Panc1 (cell line): Measurements from ENCODE around the gene EFR3B. TPM values are rescaled to one million over a fixed set of nuclear protein-coding genes. Genes with fewer than 3 reads are reported as not detected.

Experiments used
- ATAC-seq: fragments of 200-7000 bp; cut with Tn5 transposase; 2 replicates; pipeline ENCODE4 v1.9.1; 2020; ENCODE audit warnings: mild to moderate bottlenecking, moderate library complexity
- BruUV-seq: library from RNA; stranded (reverse); fragments of 400-500 nt; replicated peaks from 2 replicates; lab custom pipeline; 2021; lab: Mats Ljungman, UMichigan
- CTCF ChIA-PET: fragments of 300-600 bp; sonication (Branson Sonifier 250); formaldehyde crosslinking; loops from one replicate; lab custom pipeline; 2022; ENCODE audit warnings: antibody characterized with exemption; lab: Charles Lee
- POLR2A ChIA-PET: fragments of 300-600 bp; sonication (Branson Sonifier 250); formaldehyde crosslinking; loops from one replicate; lab custom pipeline; 2022; ENCODE audit warnings: antibody characterized with exemption; lab: Charles Lee
- DNase-seq: peaks from one replicate; pipeline ENCODE4 v3.0.0-alpha.2; 2010; ENCODE audit warnings: low read depth, low spot score
- H3K27ac ChIP-seq: 2 replicates; pipeline ENCODE4 v1.5.1; 2011; ENCODE audit warnings: mild to moderate bottlenecking, low read length, inconsistent platforms
- H3K27me3 ChIP-seq: fragments of 200-500 bp; sonication (Bioruptor generic); 2 replicates; pipeline ENCODE4 v1.6.0; 2014; ENCODE audit warnings: low read length, inconsistent platforms; ENCODE audit not compliant: control insufficient read depth, insufficient read depth
- H3K36me3 ChIP-seq: fragments of 200-500 bp; sonication (Bioruptor generic); 2 replicates; pipeline ENCODE4 v1.5.1; 2014; ENCODE audit warnings: inconsistent platforms, mild to moderate bottlenecking, low read length, moderate library complexity; ENCODE audit not compliant: control insufficient read depth, insufficient read depth
- H3K4me1 ChIP-seq: 2 replicates; pipeline ENCODE4 v1.5.1; 2011; ENCODE audit warnings: inconsistent platforms, mild to moderate bottlenecking, low read length, moderate library complexity; ENCODE audit not compliant: control insufficient read depth, insufficient read depth
- H3K4me3 ChIP-seq, 2 experiments: 2 replicates each; pipeline ENCODE4 v1.5.1; 2011 to 2012; ENCODE audit warnings: low read depth in 2 of 2, low read length in 2 of 2, mild to moderate bottlenecking in 2 of 2, inconsistent platforms in 1 of 2, moderate library complexity in 1 of 2
- H3K9me3 ChIP-seq: fragments of 200-500 bp; sonication (Bioruptor generic); 2 replicates; pipeline ENCODE4 v1.5.1; 2014; ENCODE audit warnings: low read depth, mild to moderate bottlenecking, inconsistent platforms, low read length, moderate library complexity; ENCODE audit not compliant: control insufficient read depth, insufficient read depth
- POLR2AphosphoS5 ChIP-seq: IDR thresholded peaks from 2 replicates; pipeline ENCODE4 v1.6.1; 2012; ENCODE audit warnings: mild to moderate bottlenecking, low read depth, low read length, moderate library complexity
- REST ChIP-seq, 2 experiments: IDR thresholded peaks; 2 replicates each; pipeline ENCODE4 v1.6.1; 2011 to 2012; ENCODE audit warnings: low read depth in 2 of 2, control low read depth in 1 of 2, low read length in 1 of 2, mild to moderate bottlenecking in 1 of 2, moderate library complexity in 1 of 2; ENCODE audit not compliant: insufficient read depth in 1 of 2
- SIN3A ChIP-seq: IDR thresholded peaks from 2 replicates; pipeline ENCODE4 v1.6.1; 2012; ENCODE audit warnings: low read depth, mild to moderate bottlenecking, low read length, moderate library complexity, borderline replicate concordance; ENCODE audit not compliant: insufficient read depth
- TCF7L2 ChIP-seq: IDR thresholded peaks from 2 replicates; pipeline ENCODE4 v1.6.1; 2011; ENCODE audit warnings: mild to moderate bottlenecking, low read depth, low read length, inconsistent platforms
- in situ Hi-C: cut with HindIII; loops from 2 replicates; pipeline ENCODE4 v1.10.0; 2016; ENCODE audit warnings: low sequenced_read_pairs, low pct_unique_long_range_greater_than_20kb
- intact Hi-C: fragments of 100-400 bp; cut with micrococcal nuclease; formaldehyde crosslinking; loops from one replicate; pipeline ENCODE4 v1.10.0; 2022; ENCODE audit not compliant: unreplicated experiment
- total RNA-seq: library from RNA; stranded (reverse); gene quantifications from one replicate; pipeline ENCODE4 v1.2.1, GENCODE V29; 2021; ENCODE audit not compliant: unreplicated experiment
- TF ChIP-seq, protein P1 (sequence below): fragments of 450-650 bp; IDR thresholded peaks from 2 replicates; pipeline ENCODE4 v1.5.1; 2017; ENCODE audit warnings: mild to moderate bottlenecking

The EFR3B gene
- total RNA-seq, 1 experiment from 2014 or later: 8.9 TPM

GRCh38 chr2:25112113-25112512 is 70.2 kb downstream of the EFR3B start:
- no TSS peak for BruUV-seq
- Histone ChIP-seq H3K27me3 (no peaks in the 10 kb centered on the region), H3K36me3 (no peaks in the 10 kb centered on the region), H3K4me3 (no peak overlapping the region), H3K27ac (no peak overlapping the region), H3K9me3 (no peaks in the 10 kb centered on the region), H3K4me1 (no peaks in the 10 kb centered on the region)
- ChIA-PET POLR2A (no interaction called here), CTCF (no interaction called here)
- intact Hi-C loops: no loop called here
- in situ Hi-C loops: no loop called here
- TF ChIP-seq POLR2AphosphoS5 (no peak), REST (IDR thresholded peaks at IDR 0.05; ENCODE audit: insufficient read depth in 1 of 2, low read depth in 2 of 2, low read length in 1 of 2) (no peak), SIN3A (no peak), TCF7L2 (no peak)
- TF ChIP-seq, protein P1, sequence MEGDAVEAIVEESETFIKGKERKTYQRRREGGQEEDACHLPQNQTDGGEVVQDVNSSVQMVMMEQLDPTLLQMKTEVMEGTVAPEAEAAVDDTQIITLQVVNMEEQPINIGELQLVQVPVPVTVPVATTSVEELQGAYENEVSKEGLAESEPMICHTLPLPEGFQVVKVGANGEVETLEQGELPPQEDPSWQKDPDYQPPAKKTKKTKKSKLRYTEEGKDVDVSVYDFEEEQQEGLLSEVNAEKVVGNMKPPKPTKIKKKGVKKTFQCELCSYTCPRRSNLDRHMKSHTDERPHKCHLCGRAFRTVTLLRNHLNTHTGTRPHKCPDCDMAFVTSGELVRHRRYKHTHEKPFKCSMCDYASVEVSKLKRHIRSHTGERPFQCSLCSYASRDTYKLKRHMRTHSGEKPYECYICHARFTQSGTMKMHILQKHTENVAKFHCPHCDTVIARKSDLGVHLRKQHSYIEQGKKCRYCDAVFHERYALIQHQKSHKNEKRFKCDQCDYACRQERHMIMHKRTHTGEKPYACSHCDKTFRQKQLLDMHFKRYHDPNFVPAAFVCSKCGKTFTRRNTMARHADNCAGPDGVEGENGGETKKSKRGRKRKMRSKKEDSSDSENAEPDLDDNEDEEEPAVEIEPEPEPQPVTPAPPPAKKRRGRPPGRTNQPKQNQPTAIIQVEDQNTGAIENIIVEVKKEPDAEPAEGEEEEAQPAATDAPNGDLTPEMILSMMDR: no peak
- no peak for DNase-seq
- no peak for ATAC-seq

DNA sequence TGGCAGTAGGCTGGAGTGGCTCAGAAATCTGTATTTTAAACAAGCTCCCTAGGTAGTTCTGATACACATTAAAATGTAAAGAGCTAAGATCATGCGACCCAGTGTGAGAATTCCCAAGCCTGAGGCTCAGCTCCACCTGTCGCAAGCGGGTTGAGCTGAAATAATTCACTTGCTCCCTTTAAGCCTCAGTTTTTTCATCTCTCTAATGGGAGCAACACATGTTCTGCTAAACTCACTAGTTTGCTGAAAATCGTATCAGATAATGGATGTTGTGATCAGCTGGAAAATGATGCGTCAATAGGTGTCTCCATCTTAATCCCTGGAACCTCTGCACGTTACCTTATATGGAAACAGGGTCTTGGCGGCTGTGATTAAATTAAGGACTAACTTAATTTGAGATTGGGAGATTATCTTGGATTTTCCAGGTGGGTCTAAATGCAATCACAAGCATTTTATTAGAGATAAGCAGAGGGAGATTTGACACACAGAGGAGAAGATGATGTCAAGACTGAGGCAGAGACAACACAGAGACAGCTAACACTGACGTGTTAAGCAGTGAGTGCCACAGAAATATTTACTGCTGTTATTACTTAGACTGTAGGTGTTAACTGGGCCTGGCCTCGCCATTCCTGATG is 73.5 kb downstream of the EFR3B start:
- Histone ChIP-seq H3K4me3 (no peak overlapping the region), H3K36me3 (no peaks in the 10 kb centered on the region), H3K27me3 (no peaks in the 10 kb centered on the region), H3K27ac (no peak overlapping the region), H3K9me3 (no peaks in the 10 kb centered on the region), H3K4me1 (no peaks in the 10 kb centered on the region)
- no peak for ATAC-seq
- TF ChIP-seq, protein P1: no peak
- TF ChIP-seq TCF7L2: no peak
- no peak for TF ChIP-seq SIN3A
- TF ChIP-seq REST (IDR thresholded peaks at IDR 0.05; ENCODE audit: insufficient read depth in 1 of 2, low read depth in 2 of 2, low read length in 1 of 2): no peak
- TF ChIP-seq POLR2AphosphoS5: no peak
- no peak for DNase-seq
- CTCF ChIA-PET: no interaction called here
- in situ Hi-C loops (no loop called here), intact Hi-C loops (no loop called here)
- POLR2A ChIA-PET: no interaction called here
- BruUV-seq: no TSS peak
